ENCODE data around the gene RAD51AP2.

DNA sequence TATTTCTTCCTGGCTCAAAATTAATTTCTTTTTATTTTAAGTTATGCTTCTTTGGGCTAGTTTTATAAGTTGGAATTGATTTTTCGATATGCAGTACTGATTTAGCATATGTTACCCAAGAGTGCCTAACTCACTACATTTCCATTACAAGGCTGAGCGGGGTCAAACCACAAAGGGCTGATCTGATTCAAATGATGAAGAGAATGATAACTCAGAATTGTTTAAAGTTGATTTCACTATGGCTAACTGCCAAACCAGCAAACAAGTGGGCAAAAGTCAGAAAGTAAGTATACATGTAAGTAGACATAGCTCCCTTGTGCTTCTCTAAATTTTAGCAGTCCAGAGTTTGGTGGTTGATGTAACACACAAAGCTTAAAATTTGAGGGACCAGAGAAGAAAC is 35.6 kb downstream of the RAD51AP2 start:
- no peak for TF ChIP-seq POLR2A (IDR thresholded peaks at IDR 0.05)
- TF ChIP-seq, protein P1, sequence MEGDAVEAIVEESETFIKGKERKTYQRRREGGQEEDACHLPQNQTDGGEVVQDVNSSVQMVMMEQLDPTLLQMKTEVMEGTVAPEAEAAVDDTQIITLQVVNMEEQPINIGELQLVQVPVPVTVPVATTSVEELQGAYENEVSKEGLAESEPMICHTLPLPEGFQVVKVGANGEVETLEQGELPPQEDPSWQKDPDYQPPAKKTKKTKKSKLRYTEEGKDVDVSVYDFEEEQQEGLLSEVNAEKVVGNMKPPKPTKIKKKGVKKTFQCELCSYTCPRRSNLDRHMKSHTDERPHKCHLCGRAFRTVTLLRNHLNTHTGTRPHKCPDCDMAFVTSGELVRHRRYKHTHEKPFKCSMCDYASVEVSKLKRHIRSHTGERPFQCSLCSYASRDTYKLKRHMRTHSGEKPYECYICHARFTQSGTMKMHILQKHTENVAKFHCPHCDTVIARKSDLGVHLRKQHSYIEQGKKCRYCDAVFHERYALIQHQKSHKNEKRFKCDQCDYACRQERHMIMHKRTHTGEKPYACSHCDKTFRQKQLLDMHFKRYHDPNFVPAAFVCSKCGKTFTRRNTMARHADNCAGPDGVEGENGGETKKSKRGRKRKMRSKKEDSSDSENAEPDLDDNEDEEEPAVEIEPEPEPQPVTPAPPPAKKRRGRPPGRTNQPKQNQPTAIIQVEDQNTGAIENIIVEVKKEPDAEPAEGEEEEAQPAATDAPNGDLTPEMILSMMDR (IDR thresholded peaks at IDR 0.05): no peak

Data from esophagus squamous epithelium (tissue), 4 donors.